Retina (tissue), 1 donor: ENCODE measurements around the gene CHD3.
"Not testable (repeated sequence)": the region's sequence is repeated elsewhere in the genome, so short reads cannot be mapped to it uniquely, and the experiment has no call there.

Experiments
- DNase-seq: peaks from one replicate; pipeline ENCODE4 v3.0.0-alpha.2; 2016

Gene CHD3

DNA sequence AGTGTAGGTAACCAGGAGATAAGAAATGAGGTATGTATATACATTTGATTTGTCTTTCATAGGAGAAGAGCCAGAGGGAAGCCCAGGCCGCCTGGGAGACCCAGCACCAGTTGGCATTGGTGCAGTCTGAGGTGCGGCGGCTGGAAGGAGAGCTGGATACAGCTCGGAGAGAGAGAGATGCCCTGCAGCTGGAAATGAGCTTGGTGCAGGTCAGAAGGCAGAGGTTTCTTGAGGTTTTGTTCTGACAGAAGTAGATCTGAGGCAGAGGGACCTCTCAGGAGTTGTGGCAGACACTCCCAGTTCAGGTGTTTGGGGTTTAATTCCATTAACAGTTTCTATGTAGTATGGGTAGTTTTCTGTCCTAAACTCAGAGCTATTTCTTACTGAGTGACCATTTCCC is 51.4 kb downstream of the CHD3 start:
- no peak for DNase-seq

DNA sequence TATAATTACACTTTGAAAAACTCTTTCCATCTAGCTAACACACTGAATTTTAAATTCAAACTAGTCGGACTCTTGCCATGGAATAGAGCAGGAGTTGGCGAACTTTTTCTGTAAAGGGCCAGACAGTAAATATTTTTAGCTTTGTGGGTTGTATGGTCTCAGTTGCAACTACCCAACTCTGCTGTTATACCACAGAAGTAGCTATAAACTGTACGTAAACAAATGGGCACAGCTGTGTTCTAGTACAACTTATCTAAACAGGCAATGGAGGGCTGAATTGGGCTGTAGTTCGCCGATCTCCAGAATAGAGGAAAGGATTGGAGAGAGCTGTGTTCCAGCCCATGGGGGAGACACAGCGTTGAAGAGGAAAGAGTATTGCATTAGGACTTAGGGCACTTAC is 52.2 kb downstream of the CHD3 start:
- DNase-seq = no peak

DNA sequence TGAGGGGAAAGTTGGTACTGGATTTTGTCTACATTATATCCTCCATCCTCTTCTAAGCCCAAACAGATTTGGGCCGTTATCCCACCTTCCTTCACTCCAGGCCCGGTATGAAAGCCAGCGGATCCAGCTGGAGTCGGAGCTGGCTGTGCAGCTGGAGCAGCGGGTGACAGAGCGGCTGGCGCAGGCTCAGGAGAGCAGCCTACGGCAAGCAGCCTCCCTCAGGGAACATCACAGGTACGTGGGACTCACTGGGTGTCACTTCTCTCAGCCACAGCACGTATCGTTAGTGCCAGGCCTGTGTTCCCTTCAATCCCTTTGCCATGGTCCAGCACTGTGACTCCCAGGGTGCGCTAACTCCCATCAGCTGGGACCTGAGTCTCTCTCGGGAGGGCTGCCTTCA is 54.7 kb downstream of the CHD3 start:
- no peak for DNase-seq

DNA sequence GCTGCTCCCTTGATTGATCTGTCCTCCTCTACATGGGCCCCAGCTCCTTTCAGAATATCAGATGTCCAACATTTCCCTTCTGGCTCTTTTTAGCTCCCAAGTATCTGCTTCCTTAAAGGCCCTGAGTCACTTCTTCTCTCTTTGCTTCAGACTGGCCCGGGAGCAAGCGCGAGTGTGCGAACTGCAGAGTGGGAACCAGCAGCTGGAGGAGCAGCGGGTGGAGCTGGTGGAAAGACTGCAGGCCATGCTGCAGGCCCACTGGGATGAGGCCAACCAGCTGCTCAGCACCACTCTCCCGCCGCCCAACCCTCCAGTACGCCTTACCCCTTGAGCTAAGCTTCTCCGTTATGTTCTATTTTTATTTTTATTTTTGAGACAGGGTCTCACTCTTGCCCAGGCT is 55.7 kb downstream of the CHD3 start:
- DNase-seq = no peak

DNA sequence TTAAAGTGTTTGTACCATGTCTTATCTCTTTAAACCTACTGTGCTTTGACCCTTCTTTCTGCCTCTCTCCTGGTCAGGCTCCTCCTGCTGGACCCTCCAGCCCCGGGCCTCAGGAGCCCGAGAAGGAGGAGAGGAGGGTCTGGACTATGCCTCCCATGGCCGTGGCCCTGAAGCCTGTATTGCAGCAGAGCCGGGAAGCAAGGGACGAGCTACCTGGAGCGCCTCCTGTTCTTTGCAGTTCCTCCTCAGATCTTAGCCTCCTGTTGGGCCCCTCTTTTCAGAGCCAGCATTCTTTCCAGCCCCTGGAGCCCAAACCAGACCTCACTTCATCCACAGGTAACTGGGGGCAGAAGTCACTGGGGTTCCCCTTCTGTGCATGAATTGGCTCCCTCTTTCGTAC is 57.1 kb downstream of the CHD3 start:
- DNase-seq = no peak

DNA sequence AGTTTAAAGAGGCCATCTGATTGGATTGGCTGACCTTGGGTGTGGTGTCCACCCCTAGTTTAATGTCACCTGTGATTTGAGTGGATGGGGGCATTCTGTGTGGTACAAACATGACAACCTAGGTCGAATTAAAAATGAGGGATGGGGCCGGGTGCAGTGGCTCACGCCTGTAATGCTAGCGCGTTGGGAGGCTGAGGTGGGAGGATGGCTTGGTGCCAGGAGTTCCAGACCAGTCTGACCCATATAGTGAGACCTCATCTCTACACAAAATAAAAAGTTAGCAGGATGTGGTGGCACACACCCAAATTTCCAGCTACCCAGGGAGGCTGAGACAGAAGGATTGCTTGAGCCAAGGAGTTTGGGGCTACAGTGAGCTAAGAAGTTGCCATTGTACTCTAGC is 57.9 kb downstream of the CHD3 start:
- no peak for DNase-seq

DNA sequence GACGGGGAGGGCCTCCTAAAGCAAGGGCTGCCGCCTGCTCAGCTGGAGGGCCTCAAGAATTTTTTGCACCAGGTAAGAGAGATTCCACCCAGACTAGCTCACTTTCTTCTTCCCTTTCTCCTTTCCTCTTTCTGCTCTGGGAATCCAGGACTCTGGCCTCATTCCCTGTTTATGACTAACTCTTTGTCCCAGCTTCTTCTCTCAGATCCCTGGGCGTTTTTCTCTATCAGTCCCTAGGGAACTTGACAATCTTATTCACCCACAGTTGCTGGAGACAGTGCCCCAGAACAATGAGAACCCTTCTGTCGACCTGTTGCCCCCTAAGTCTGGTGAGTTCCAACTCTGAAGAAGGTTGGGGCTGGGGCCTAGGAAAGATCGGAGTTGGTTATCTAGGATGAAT is 59.1 kb downstream of the CHD3 start:
- DNase-seq = no peak

DNA sequence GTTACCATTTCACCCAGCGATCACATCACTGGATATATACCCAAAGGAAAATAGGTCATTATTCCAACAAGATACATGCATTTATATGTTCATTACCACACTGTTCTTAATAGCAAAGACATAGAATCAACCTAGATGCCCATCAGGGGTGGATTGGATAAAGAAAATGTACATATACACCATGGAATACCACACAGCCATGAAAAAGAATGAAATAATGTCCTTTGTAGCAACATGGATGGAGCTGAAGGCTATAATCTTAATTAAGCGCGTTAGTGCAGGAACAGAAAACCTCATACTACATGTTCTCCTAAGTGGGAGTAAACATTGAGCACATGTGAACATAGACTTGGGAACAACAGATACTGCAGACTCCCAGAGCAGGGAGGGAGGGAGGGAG is 62.0 kb downstream of the CHD3 start:
- DNase-seq = no peak

DNA sequence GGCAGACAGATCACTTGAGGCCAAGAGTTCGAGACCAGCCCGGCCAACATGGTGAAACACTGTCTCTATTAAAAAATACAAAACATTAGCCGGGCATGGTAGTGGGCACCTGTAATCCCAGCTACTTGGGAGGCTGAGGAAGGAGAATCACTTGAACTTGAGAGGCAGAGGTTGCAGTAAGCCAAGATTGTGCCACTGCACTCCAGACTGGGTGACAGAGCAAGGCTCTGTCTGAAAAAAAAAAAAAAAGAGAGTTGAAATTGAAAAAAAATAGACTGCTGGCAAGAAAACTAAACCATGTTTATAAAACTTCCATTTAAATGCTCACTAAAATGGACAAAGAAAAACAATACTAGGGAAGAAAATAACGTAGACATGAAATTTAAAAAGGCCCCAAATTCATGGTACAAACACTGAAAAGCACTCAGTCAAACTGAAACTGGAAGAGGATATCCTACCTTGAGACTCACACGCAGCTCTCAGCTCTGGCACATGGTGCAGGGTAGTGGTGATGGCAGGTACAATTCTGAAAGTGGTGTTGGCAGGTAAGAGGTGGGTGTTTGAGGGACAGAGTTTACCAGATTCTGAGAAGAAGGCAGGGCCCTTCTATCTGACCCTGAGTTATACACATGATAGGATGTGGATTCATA is 62.7 kb downstream of the CHD3 start:
- DNase-seq = no peak

DNA sequence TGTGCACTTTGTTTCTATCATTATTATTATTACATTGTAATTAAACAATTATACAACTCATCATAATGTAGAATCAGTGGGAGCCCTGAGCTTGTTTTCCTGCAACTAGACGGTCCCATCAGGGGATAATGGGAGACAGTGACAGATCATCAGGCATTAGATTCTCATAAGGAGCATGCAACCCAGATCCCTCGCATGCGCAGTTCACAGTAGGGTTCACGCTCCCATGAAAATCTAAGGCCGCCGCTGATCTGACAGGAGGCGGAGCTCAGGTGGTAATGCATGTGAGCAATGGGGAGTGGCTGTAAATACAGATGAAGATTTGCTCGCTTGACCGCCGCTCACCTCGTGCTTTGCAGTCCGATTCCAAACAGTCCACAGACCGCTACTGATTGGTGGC is 64.7 kb downstream of the CHD3 start:
- DNase-seq = not testable (repeated sequence)

DNA sequence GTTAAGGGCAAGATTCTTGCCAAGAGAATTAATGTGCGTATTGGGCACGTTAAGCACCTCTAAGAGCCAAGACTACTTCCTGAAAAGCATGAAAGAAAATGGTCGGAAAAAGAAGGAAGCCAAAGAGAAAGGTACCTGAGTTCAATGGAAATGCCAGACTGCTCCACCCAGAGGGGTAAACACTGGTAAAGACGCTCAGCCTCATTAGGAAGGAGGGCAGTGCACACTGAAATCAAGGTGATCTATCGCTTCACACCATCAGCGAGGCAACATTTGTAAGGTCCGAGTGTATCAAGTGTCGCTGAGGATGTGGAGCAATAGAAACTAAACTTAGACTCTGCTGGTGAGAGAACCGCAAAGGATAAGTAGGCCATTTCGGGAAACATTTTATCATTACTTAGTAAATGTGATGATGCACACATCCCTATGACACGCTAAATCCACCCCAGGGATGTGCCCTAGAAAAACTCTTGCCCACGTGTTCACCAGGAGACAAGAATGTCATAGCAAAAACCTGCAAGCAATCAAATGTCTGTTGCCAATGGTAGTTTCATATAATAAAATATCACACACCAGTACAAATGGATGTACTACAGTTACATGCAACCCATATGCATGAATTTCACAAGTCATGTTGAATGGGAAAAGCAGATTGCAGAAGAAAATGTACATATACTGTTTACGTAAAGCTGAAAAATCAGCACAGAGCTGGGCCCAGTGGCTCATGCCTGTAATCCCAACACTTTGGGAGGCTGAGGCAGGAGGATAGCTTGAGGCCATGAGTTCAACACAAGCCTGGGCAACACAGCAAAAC is 67.0 kb downstream of the CHD3 start:
- no peak for DNase-seq

DNA sequence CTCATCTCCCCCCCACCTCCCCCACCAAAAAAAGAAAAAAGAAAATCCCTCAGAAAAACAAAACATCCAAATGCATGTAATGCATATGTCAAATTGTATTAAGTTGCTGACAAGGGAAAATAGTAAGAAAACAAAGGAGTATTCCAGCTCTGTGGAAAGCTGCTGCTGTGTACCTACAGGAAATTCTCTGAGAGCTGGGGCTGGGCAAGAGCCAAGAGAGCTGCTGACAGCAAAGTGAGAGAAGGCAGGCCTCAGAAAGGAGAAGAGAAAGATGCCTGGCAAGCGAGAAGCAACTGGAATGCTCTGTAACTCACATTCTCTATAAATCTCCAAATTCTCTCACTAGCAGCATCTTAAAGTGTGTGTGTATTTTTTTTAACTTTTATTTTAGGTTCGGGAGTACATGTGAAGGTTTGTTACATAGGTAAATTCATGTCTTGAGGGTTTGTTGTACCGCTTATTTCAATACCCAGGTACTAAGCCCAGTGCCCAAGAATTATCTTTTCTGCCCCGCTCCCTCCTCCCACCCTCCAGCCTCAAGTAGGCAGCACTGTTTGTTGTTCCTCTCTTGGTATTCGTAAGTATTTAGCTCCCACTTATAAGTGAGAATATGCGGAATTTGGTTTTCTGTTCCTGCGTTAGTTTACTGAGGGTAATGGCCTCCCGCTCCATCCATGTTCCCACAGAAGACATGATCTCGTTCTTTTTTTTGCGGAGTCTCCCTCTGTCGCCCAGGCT is 67.8 kb downstream of the CHD3 start:
- no peak for DNase-seq

DNA sequence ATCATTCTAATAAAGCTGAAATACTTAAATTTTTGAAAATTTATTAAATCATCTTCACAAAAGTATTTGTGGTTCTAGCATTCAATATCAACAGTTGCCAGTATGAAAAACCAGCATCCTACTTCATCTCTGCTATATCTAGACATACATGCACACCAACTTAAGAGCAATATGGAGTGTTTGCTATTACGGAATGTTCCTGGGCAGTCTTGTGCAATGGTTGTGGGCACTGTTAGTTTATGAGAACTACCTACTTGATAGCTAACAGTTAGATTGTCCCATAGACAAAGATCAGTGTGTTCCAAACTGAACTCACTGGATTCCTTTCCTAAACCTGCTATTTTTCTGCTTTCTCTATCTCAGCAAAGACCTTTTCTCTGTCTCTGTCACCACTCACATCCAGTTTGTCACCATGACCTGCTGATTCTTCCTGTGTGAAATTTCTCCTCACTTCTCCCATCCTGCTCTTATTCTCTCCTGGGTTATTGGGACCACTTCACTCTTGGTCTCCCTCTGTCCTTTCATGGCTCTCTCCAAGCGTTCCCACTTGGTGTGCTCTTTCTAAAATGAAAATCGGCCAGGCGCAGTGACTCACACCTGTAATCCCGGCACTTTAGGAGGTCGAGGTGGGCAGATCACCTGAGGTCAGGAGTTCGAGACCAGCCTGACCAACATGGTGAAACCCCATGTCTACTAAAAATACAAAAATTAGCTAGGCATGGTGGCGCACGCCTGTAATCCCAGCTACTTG is 71.1 kb downstream of the CHD3 start:
- no peak for DNase-seq

DNA sequence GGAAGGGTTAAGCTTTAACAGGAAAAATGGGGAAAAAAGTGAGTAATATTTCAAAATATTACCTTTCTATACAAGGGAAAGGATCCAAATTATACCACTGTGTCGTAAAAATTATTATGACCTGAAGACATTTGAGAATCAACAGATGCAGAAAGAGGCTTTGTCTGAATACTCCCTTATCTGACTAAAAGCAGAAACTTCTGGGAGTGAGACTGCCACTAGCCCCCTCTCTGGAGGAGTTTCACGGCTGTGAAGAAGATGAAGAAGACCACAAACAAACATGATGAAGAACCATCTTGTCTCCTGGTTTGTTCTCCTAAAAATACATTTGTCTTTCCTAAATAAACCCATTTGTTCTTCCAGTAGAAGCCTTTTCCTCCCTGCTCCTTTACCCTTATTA is 72.8 kb downstream of the CHD3 start:
- no peak for DNase-seq
